Measurements from ENCODE around the gene PABPN1L.
A peak's percentile ranks its signal among the peaks of the same experiment; 100 is the strongest.

The PABPN1L gene

GRCh38 chr16:88867581-88868246, 1.3 kb upstream of the PABPN1L start:
- no peak for DNase-seq

- DNase-seq, result no peak
Observed at GRCh38 chr16:88865742-88866141, 718 bp downstream of the PABPN1L start.

GRCh38 chr16:88865310-88865709, 1.1 kb downstream of the PABPN1L start:
- DNase-seq, result no peak

- no peak for DNase-seq
Observed at GRCh38 chr16:88864521-88864920, 1.9 kb downstream of the PABPN1L start.

GRCh38 chr16:88864099-88864498, 2.4 kb downstream of the PABPN1L start:
- no peak for DNase-seq

GRCh38 chr16:88863426-88863825, 3.0 kb downstream of the PABPN1L start:
- no peak for DNase-seq

- DNase-seq, result no peak
Observed at GRCh38 chr16:88862968-88863367, 3.5 kb downstream of the PABPN1L start.

- DNase-seq, result no peak
Observed at GRCh38 chr16:88861359-88861758, 5.1 kb downstream of the PABPN1L start.

GRCh38 chr16:88859381-88860091, 6.9 kb downstream of the PABPN1L start:
- no peak for DNase-seq

GRCh38 chr16:88857728-88858339, 8.6 kb downstream of the PABPN1L start:
- DNase-seq, result peak; percentile 59

GRCh38 chr16:88856828-88857727, 9.4 kb downstream of the PABPN1L start, which contains the start of the genes GALNS and TRAPPC2L:
TSS of gene GALNS (minus strand) at chr16:88856947. CDS start at chr16:88856877, 70 bp downstream.
TSS of gene TRAPPC2L (plus strand) at chr16:88857127. CDS start at chr16:88857151, 24 bp downstream.
- peak; percentile 97 for DNase-seq

- no peak for DNase-seq
Observed at GRCh38 chr16:88856122-88856827, 10.2 kb downstream of the PABPN1L start.

GRCh38 chr16:88855736-88856121, 10.7 kb downstream of the PABPN1L start:
- no peak for DNase-seq

- DNase-seq, result no peak
Observed at GRCh38 chr16:88855176-88855575, 11.3 kb downstream of the PABPN1L start.

- no peak for DNase-seq
Observed at GRCh38 chr16:88854306-88855111, 12.0 kb downstream of the PABPN1L start.

GRCh38 chr16:88853325-88853941, 13.0 kb downstream of the PABPN1L start:
- DNase-seq, result no peak

- no peak for DNase-seq
Observed at GRCh38 chr16:88851616-88852015, 14.8 kb downstream of the PABPN1L start.

GRCh38 chr16:88850531-88851199, 15.8 kb downstream of the PABPN1L start:
- no peak for DNase-seq

- DNase-seq, result no peak
Observed at GRCh38 chr16:88848557-88848956, 17.9 kb downstream of the PABPN1L start.

- no peak for DNase-seq
Observed at GRCh38 chr16:88847654-88848053, 18.8 kb downstream of the PABPN1L start.
